Measurements from ENCODE around the gene CRTC3. TPM values are rescaled to one million over a fixed set of nuclear protein-coding genes. Genes with fewer than 3 reads are reported as not detected.

The CRTC3 gene
- total RNA-seq, 1 experiment from 2014 or later: 27.7 TPM

GRCh38 chr15:90600954-90601353, 71.2 kb downstream of the CRTC3 start:
- H3K36me3 ChIP-seq (ENCODE audit: insufficient read depth, low read length): no peaks in the 10 kb centered on the region
- no peaks in the 10 kb centered on the region for H4K20me1 ChIP-seq (ENCODE audit: insufficient read depth, low read depth, low read length)
- no peak overlapping the region for H3K4me2 ChIP-seq (ENCODE audit: low read depth, low read length, poor library complexity, severe bottlenecking)
- H3K9me3 ChIP-seq (ENCODE audit: low read length): no peaks in the 10 kb centered on the region
- no peak for DNase-seq
- H3K9me2 ChIP-seq (replicated peaks; ENCODE audit: insufficient read depth, low read length): no peaks in the 10 kb centered on the region
- no peak overlapping the region for H3K27ac ChIP-seq (ENCODE audit: low read length)
- no peak overlapping the region for H3K9ac ChIP-seq (ENCODE audit: low read length)
- H3K4me1 ChIP-seq (ENCODE audit: low read length): peaks cover 28% of the 10 kb centered on the region
- H3K4me3 ChIP-seq (ENCODE audit: low read length): no peak overlapping the region
- H2AFZ ChIP-seq (ENCODE audit: low read length): no peak overlapping the region
- no peaks in the 10 kb centered on the region; the same call in 1 of the 2 replicates for H3K79me2 ChIP-seq (ENCODE audit: low read length)
- no peaks in the 10 kb centered on the region for H3K27me3 ChIP-seq (ENCODE audit: low read length)

DNA sequence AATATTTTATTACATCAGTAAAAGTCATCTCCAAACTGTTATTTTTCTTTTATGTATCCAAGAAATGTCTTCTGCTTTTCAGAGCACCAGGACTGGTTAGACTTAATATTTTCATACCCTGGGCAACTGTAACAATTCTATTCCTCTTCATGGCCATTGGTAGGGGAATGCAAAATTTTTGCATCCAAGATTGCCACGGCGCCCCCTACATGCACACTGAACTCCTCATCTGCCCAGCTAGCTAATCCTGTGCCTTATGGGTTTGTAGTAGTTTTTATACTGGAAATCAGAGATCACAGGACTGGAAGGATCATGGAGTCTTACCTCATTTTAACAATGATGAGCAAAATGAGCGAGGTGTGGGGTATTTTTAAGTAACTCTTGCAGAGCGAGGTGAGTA, 74.2 kb downstream of the CRTC3 start:
- DNase-seq: peak; percentile 57
- H3K4me1 ChIP-seq (ENCODE audit: low read length): peaks cover 3% of the 10 kb centered on the region; the same call in 1 of the 2 replicates

GRCh38 chr15:90606641-90607040, 76.9 kb downstream of the CRTC3 start:
- Histone ChIP-seq H3K79me2 (ENCODE audit: low read length) (no peaks in the 10 kb centered on the region), H3K4me1 (ENCODE audit: low read length) (peaks cover 3% of the 10 kb centered on the region; the same call in 1 of the 2 replicates), H3K27me3 (ENCODE audit: low read length) (no peaks in the 10 kb centered on the region), H3K9me2 (replicated peaks; ENCODE audit: insufficient read depth, low read length) (no peaks in the 10 kb centered on the region), H3K27ac (ENCODE audit: low read length) (no peak overlapping the region), H3K9me3 (ENCODE audit: low read length) (no peaks in the 10 kb centered on the region), H3K9ac (ENCODE audit: low read length) (no peak overlapping the region), H3K4me2 (ENCODE audit: low read depth, low read length, poor library complexity, severe bottlenecking) (no peak overlapping the region), H4K20me1 (ENCODE audit: insufficient read depth, low read depth, low read length) (no peaks in the 10 kb centered on the region), H3K4me3 (ENCODE audit: low read length) (no peak overlapping the region), H3K36me3 (ENCODE audit: insufficient read depth, low read length) (no peaks in the 10 kb centered on the region), H2AFZ (ENCODE audit: low read length) (no peak overlapping the region)
- no peak for DNase-seq

More for the DNA sequence above, 74.2 kb downstream of the CRTC3 start:
- Histone ChIP-seq H3K9me2 (replicated peaks; ENCODE audit: insufficient read depth, low read length) (no peaks in the 10 kb centered on the region), H3K9ac (ENCODE audit: low read length) (no peak overlapping the region), H3K4me3 (ENCODE audit: low read length) (no peak overlapping the region), H3K36me3 (ENCODE audit: insufficient read depth, low read length) (no peaks in the 10 kb centered on the region), H3K4me2 (ENCODE audit: low read depth, low read length, poor library complexity, severe bottlenecking) (no peak overlapping the region), H3K27ac (ENCODE audit: low read length) (no peak overlapping the region), H4K20me1 (ENCODE audit: insufficient read depth, low read depth, low read length) (no peaks in the 10 kb centered on the region), H3K27me3 (ENCODE audit: low read length) (no peaks in the 10 kb centered on the region), H3K79me2 (ENCODE audit: low read length) (no peaks in the 10 kb centered on the region), H2AFZ (ENCODE audit: low read length) (no peak overlapping the region), H3K9me3 (ENCODE audit: low read length) (no peaks in the 10 kb centered on the region)

- Histone ChIP-seq H3K9me2 (replicated peaks; ENCODE audit: insufficient read depth, low read length) (no peaks in the 10 kb centered on the region), H3K9me3 (ENCODE audit: low read length) (no peaks in the 10 kb centered on the region), H3K27me3 (ENCODE audit: low read length) (no peaks in the 10 kb centered on the region), H4K20me1 (ENCODE audit: insufficient read depth, low read depth, low read length) (no peaks in the 10 kb centered on the region), H3K79me2 (ENCODE audit: low read length) (no peaks in the 10 kb centered on the region), H3K9ac (ENCODE audit: low read length) (no peak overlapping the region), H3K4me3 (ENCODE audit: low read length) (no peak overlapping the region), H3K4me2 (ENCODE audit: low read depth, low read length, poor library complexity, severe bottlenecking) (no peak overlapping the region), H3K36me3 (ENCODE audit: insufficient read depth, low read length) (no peaks in the 10 kb centered on the region), H3K27ac (ENCODE audit: low read length) (no peak overlapping the region), H3K4me1 (ENCODE audit: low read length) (peaks cover 3% of the 10 kb centered on the region; the same call in 1 of the 2 replicates), H2AFZ (ENCODE audit: low read length) (no peak overlapping the region)
- DNase-seq: no peak
These were observed 77.6 kb downstream of the CRTC3 start for GRCh38 chr15:90607361-90607760.

- peaks cover 10% of the 10 kb centered on the region for H3K4me1 ChIP-seq (ENCODE audit: low read length)
- no peaks in the 10 kb centered on the region for H3K9me3 ChIP-seq (ENCODE audit: low read length)
- H2AFZ ChIP-seq (ENCODE audit: low read length): no peak overlapping the region
- no peak overlapping the region for H3K9ac ChIP-seq (ENCODE audit: low read length)
- no peaks in the 10 kb centered on the region for H3K27me3 ChIP-seq (ENCODE audit: low read length)
- no peak overlapping the region for H3K4me3 ChIP-seq (ENCODE audit: low read length)
- H3K9me2 ChIP-seq (replicated peaks; ENCODE audit: insufficient read depth, low read length): no peaks in the 10 kb centered on the region
- no peak overlapping the region for H3K4me2 ChIP-seq (ENCODE audit: low read depth, low read length, poor library complexity, severe bottlenecking)
- H3K36me3 ChIP-seq (ENCODE audit: insufficient read depth, low read length): 0 out of 2 replicates have a peak, but pooled peaks cover 3% of the 10 kb centered on the region
- no peak for DNase-seq
- H3K79me2 ChIP-seq (ENCODE audit: low read length): no peaks in the 10 kb centered on the region
- no peaks in the 10 kb centered on the region for H4K20me1 ChIP-seq (ENCODE audit: insufficient read depth, low read depth, low read length)
- H3K27ac ChIP-seq (ENCODE audit: low read length): no peak overlapping the region
These were observed 79.8 kb downstream of the CRTC3 start for GRCh38 chr15:90609242-90610180.

GRCh38 chr15:90610190-90610589, 80.5 kb downstream of the CRTC3 start:
- no peaks in the 10 kb centered on the region for H3K79me2 ChIP-seq (ENCODE audit: low read length)
- no peaks in the 10 kb centered on the region for H3K27me3 ChIP-seq (ENCODE audit: low read length)
- no peaks in the 10 kb centered on the region for H3K9me3 ChIP-seq (ENCODE audit: low read length)
- DNase-seq: no peak
- no peak overlapping the region for H3K4me2 ChIP-seq (ENCODE audit: low read depth, low read length, poor library complexity, severe bottlenecking)
- H3K4me3 ChIP-seq (ENCODE audit: low read length): no peak overlapping the region
- H3K27ac ChIP-seq (ENCODE audit: low read length): no peak overlapping the region
- no peak overlapping the region for H2AFZ ChIP-seq (ENCODE audit: low read length)
- H4K20me1 ChIP-seq (ENCODE audit: insufficient read depth, low read depth, low read length): no peaks in the 10 kb centered on the region
- no peaks in the 10 kb centered on the region for H3K9me2 ChIP-seq (replicated peaks; ENCODE audit: insufficient read depth, low read length)
- 0 out of 2 replicates have a peak, but pooled peaks cover 3% of the 10 kb centered on the region for H3K36me3 ChIP-seq (ENCODE audit: insufficient read depth, low read length)
- no peak overlapping the region for H3K9ac ChIP-seq (ENCODE audit: low read length)
- H3K4me1 ChIP-seq (ENCODE audit: low read length): peaks cover 10% of the 10 kb centered on the region

DNA sequence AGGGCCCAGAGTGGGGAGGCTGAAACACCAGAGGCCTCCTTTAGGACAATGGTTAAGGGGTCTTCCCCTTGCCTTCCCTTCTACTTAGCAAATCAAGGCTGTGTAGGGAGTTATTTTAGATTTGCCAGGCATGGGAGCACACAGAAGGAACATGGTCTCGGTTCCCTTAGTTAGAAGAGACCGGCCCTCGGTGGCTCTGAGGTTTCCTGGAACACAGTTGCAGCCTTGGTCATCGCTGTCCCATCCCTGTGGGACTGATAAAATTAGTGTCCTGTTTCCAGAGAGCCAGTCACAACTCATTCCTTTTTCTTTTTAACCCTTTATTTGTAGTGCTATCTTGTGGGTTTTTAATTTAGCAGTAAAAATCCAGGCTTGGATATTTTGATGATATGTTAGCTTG, 81.4 kb downstream of the CRTC3 start:
- H2AFZ ChIP-seq (ENCODE audit: low read length): no peak overlapping the region
- H3K79me2 ChIP-seq (ENCODE audit: low read length): no peaks in the 10 kb centered on the region
- no peak overlapping the region for H3K9ac ChIP-seq (ENCODE audit: low read length)
- H4K20me1 ChIP-seq (ENCODE audit: insufficient read depth, low read depth, low read length): no peaks in the 10 kb centered on the region
- H3K4me1 ChIP-seq (ENCODE audit: low read length): peaks cover 10% of the 10 kb centered on the region
- H3K9me3 ChIP-seq (ENCODE audit: low read length): no peaks in the 10 kb centered on the region
- no peaks in the 10 kb centered on the region for H3K27me3 ChIP-seq (ENCODE audit: low read length)
- no peak overlapping the region for H3K27ac ChIP-seq (ENCODE audit: low read length)
- 0 out of 2 replicates have a peak, but pooled peaks cover 3% of the 10 kb centered on the region for H3K36me3 ChIP-seq (ENCODE audit: insufficient read depth, low read length)
- no peak overlapping the region for H3K4me3 ChIP-seq (ENCODE audit: low read length)
- no peaks in the 10 kb centered on the region for H3K9me2 ChIP-seq (replicated peaks; ENCODE audit: insufficient read depth, low read length)
- no peak for DNase-seq
- H3K4me2 ChIP-seq (ENCODE audit: low read depth, low read length, poor library complexity, severe bottlenecking): no peak overlapping the region

DNA sequence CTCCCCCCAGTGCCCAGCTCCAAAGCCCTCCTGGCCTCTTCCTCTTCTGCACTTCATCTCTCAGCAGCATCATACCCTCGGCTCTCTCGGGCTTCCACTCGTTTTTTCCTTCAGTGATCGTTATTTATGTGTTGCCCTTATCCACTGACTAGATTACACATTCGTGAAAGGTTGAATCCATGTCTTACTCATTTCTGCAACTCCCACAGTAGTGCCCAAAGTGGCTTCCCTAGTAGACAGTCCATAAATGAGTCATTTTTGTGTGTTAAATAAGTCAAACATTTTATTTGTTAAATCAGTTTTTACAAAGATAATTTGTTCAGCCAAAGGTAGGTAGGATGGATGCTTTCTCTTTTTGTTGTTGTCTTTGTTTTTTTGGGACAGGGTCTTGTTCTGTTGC, 87.4 kb downstream of the CRTC3 start:
- H3K36me3 ChIP-seq (ENCODE audit: insufficient read depth, low read length): 0 out of 2 replicates have a peak, but pooled peaks cover 3% of the 10 kb centered on the region
- H3K9me2 ChIP-seq (replicated peaks; ENCODE audit: insufficient read depth, low read length): no peaks in the 10 kb centered on the region
- no peak overlapping the region for H3K4me3 ChIP-seq (ENCODE audit: low read length)
- H3K9ac ChIP-seq (ENCODE audit: low read length): no peak overlapping the region
- H3K9me3 ChIP-seq (ENCODE audit: low read length): no peaks in the 10 kb centered on the region
- no peaks in the 10 kb centered on the region for H4K20me1 ChIP-seq (ENCODE audit: insufficient read depth, low read depth, low read length)
- no peak overlapping the region for H2AFZ ChIP-seq (ENCODE audit: low read length)
- H3K4me1 ChIP-seq (ENCODE audit: low read length): peaks cover 36% of the 10 kb centered on the region
- no peak overlapping the region for H3K4me2 ChIP-seq (ENCODE audit: low read depth, low read length, poor library complexity, severe bottlenecking)
- no peak for DNase-seq
- H3K27ac ChIP-seq (ENCODE audit: low read length): no peak overlapping the region
- no peaks in the 10 kb centered on the region for H3K79me2 ChIP-seq (ENCODE audit: low read length)
- H3K27me3 ChIP-seq (ENCODE audit: low read length): no peaks in the 10 kb centered on the region
